IMR-90 (cell line): ENCODE data around the gene ERVH48-1. TPM values are rescaled to one million over a fixed set of nuclear protein-coding genes. Genes with fewer than 3 reads are reported as not detected.
"Not testable (repeated sequence)": the region's sequence is repeated elsewhere in the genome, so short reads cannot be mapped to it uniquely, and the experiment has no call there.

Experiments used
- ATAC-seq: fragments of 200-7000 bp; cut with Tn5 transposase; 2 replicates; pipeline ENCODE4 v1.9.1; 2020; ENCODE audit warnings: low read depth, mild to moderate bottlenecking, moderate library complexity
- BruUV-seq: library from RNA; stranded (reverse); fragments of 400-500 nt; replicated peaks from 2 replicates; lab custom pipeline; 2021; lab: Mats Ljungman, UMichigan
- CTCF ChIA-PET: fragments of 300-600 bp; formaldehyde crosslinking; extraction: SDS; loops from one replicate; lab custom pipeline; 2021; ENCODE audit warnings: antibody characterized with exemption; lab: Yijun Ruan, JAX
- POLR2A ChIA-PET: fragments of 300-600 bp; sonication (Branson Sonifier 250); formaldehyde crosslinking; loops from one replicate; lab custom pipeline; 2022; ENCODE audit warnings: antibody characterized with exemption; ENCODE audit not compliant: unreplicated experiment; lab: Charles Lee
- DNase-seq: peaks from one replicate; pipeline ENCODE4 v3.0.0; 2013
- H2AFZ ChIP-seq: replicated peaks from 2 replicates; pipeline ENCODE3; 2013; ENCODE audit warnings: low read length, mild to moderate bottlenecking; ENCODE audit not compliant: poor library complexity
- H2AK5ac ChIP-seq: 2 replicates; pipeline ENCODE4 v1.6.1; 2013; ENCODE audit warnings: low read depth, low read length, inconsistent platforms
- H2AK9ac ChIP-seq: replicated peaks from 2 replicates; pipeline ENCODE3; 2013; ENCODE audit warnings: mild to moderate bottlenecking, low read depth, low read length, moderate library complexity; ENCODE audit not compliant: poor library complexity
- H2BK120ac ChIP-seq: 2 replicates; pipeline ENCODE4 v1.6.1; 2013; ENCODE audit warnings: low read depth, low read length, inconsistent platforms
- H2BK15ac ChIP-seq: 3 replicates; pipeline ENCODE4 v1.6.1; 2013; ENCODE audit warnings: low read depth, low read length, inconsistent platforms
- H2BK20ac ChIP-seq: 2 replicates; pipeline ENCODE4 v1.6.1; 2013; ENCODE audit warnings: low read depth, mild to moderate bottlenecking, inconsistent platforms, low read length, moderate library complexity
- H2BK5ac ChIP-seq: 2 replicates; pipeline ENCODE4 v1.6.1; 2013; ENCODE audit warnings: mild to moderate bottlenecking, low read depth, low read length, inconsistent platforms; ENCODE audit not compliant: poor library complexity, severe bottlenecking
- H3K14ac ChIP-seq: replicated peaks from 2 replicates; pipeline ENCODE4 v1.6.1; 2013; ENCODE audit warnings: low read depth, low read length, inconsistent platforms
- H3K18ac ChIP-seq: 2 replicates; pipeline ENCODE4 v1.6.1; 2013; ENCODE audit warnings: low read depth, low read length, control low read depth
- H3K23ac ChIP-seq: 2 replicates; pipeline ENCODE4 v1.6.1; 2013; ENCODE audit warnings: low read depth, low read length, inconsistent platforms
- H3K27ac ChIP-seq: 2 replicates; pipeline ENCODE4 v1.5.1; 2013; ENCODE audit warnings: mild to moderate bottlenecking, control low read depth, low read length; ENCODE audit not compliant: insufficient read depth
- H3K27me3 ChIP-seq: 2 replicates; pipeline ENCODE4 v1.6.1; 2013; ENCODE audit warnings: low read length; ENCODE audit not compliant: control insufficient read depth, insufficient read depth
- H3K36me3 ChIP-seq: 2 replicates; pipeline ENCODE4 v1.6.1; 2013; ENCODE audit warnings: low read length, mixed read lengths; ENCODE audit not compliant: control insufficient read depth, insufficient read depth
- H3K4ac ChIP-seq: 2 replicates; pipeline ENCODE4 v1.6.1; 2013; ENCODE audit warnings: low read depth, low read length, inconsistent platforms
- H3K4me1 ChIP-seq: 2 replicates; pipeline ENCODE4 v1.6.1; 2013; ENCODE audit warnings: low read length, mixed read lengths; ENCODE audit not compliant: control insufficient read depth, insufficient read depth
- H3K4me2 ChIP-seq: 2 replicates; pipeline ENCODE4 v1.6.1; 2013; ENCODE audit warnings: low read depth, mild to moderate bottlenecking, control low read depth, low read length, moderate library complexity
- H3K4me3 ChIP-seq: 2 replicates; pipeline ENCODE4 v1.5.1; 2013; ENCODE audit warnings: low read depth, mild to moderate bottlenecking, control low read depth, low read length, moderate library complexity; ENCODE audit not compliant: insufficient read depth
- H3K56ac ChIP-seq: 2 replicates; pipeline ENCODE4 v1.6.1; 2013; ENCODE audit warnings: low read length, inconsistent platforms; ENCODE audit not compliant: insufficient read depth; ENCODE audit errors: extremely low read depth
- H3K79me1 ChIP-seq, 2 experiments: 2 replicates each; pipeline ENCODE4 v1.6.1; 2013; ENCODE audit warnings: low read length in 2 of 2, inconsistent platforms in 1 of 2, low read depth in 1 of 2
- H3K9ac ChIP-seq: 2 replicates; pipeline ENCODE4 v1.6.1; 2013; ENCODE audit warnings: low read depth, low read length, control low read depth
- H3K9me1 ChIP-seq: 2 replicates; pipeline ENCODE4 v1.6.1; 2013; ENCODE audit warnings: low read length, inconsistent platforms; ENCODE audit not compliant: insufficient read depth
- H3K9me3 ChIP-seq: 2 replicates; pipeline ENCODE4 v1.6.1; 2013; ENCODE audit warnings: low read length; ENCODE audit not compliant: control insufficient read depth, insufficient read depth
- H4K20me1 ChIP-seq: 2 replicates; pipeline ENCODE4 v1.6.1; 2013; ENCODE audit warnings: low read length, inconsistent platforms; ENCODE audit not compliant: insufficient read depth
- H4K5ac ChIP-seq: 2 replicates; pipeline ENCODE4 v1.6.1; 2013; ENCODE audit warnings: mild to moderate bottlenecking, low read depth, low read length, control low read depth
- H4K8ac ChIP-seq, 2 experiments: 2 replicates each; pipeline ENCODE4 v1.6.1; 2013; ENCODE audit warnings: low read depth in 2 of 2, low read length in 2 of 2, control low read depth in 1 of 2, inconsistent platforms in 1 of 2
- H4K91ac ChIP-seq: 2 replicates; pipeline ENCODE4 v1.6.1; 2013; ENCODE audit warnings: low read depth, low read length, inconsistent platforms; ENCODE audit not compliant: insufficient read depth
- WGBS, 2 experiments: methylation state at CpG; one replicate each; pipeline versions ENCODE4 v1.1.5 to v1.1.7; 2013; ENCODE audit warnings: missing lambda C conversion rate in 2 of 2; ENCODE audit not compliant: insufficient read length in 1 of 2; ENCODE audit errors: extremely low coverage in 2 of 2; 5-methylcytosine and 5-hydroxymethylcytosine counted together
- dilution Hi-C: fragments of 300-500 bp; cut with HindIII; formaldehyde crosslinking; loops from one replicate; pipeline ENCODE4 v1.14.3; 2018; ENCODE audit warnings: low sequenced_read_pairs; ENCODE audit not compliant: unreplicated experiment
- in situ Hi-C: fragments of 300-500 bp; cut with MboI; formaldehyde crosslinking; loops from 3 replicates; pipeline ENCODE4 v1.14.3; 2019; ENCODE audit warnings: low sequenced_read_pairs, inconsistent platforms, mixed read lengths
- intact Hi-C: fragments of 100-400 bp; cut with micrococcal nuclease; formaldehyde crosslinking; loops from 2 replicates; pipeline ENCODE4 v1.10.0; 2022
- polyA plus RNA-seq, 3 experiments: library from polyadenylated mRNA; depleted of rRNA; stranded (reverse); fragments of >200 nt; gene quantifications; 2 replicates each; pipeline ENCODE4 v1.2.3, GENCODE V29; 2012; ENCODE audit warnings: low replicate concordance in 1 of 3
- total RNA-seq: library from RNA; depleted of rRNA; stranded (reverse); fragments of >200 nt; gene quantifications from 2 replicates; pipeline ENCODE4 v1.2.3, GENCODE V29; 2012

The ERVH48-1 gene
- total and polyA plus RNA-seq, 2 of the 4 experiments (the other 2 are of a cell fraction): under 0.01 TPM; not detected in 1

DNA sequence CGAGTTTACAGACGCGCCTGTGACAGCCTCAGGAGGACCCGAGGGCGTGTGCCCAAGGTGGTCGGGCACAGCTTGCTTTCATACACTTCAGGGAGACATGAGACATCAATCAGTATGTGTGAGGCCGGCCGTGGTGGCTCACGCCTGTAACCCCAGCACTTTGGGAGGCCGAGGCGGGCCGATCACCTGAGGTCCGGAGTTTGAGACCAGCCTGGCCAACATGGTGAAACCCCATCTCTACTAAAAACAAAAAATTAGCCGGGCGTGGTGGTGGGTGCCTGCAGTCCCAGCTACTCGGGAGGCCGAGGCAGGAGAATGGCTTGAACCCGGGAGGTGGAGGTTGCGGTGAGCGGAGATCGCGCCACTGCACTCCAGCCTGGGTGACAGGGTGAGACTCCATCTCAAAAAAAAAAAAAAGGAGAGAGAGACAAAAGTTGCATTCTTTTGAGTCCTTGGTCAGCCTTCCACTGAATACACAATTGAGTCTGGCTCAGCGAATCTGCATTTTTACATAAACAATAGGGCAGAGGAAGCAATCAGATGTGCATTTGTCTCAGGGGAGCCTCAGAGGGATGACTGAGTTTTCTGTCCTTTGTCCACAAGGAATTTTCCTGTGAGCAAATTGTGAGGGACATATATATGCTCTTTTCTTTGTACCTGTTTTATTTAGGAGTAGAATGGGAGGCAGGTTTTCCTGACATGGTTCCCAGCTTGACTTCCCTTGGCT, 2.2 kb upstream of the ERVH48-1 start:
- H3K27ac ChIP-seq, H3K79me1 ChIP-seq, in situ Hi-C loops, H3K23ac ChIP-seq, H2BK120ac ChIP-seq, H2BK20ac ChIP-seq, H3K14ac ChIP-seq, dilution Hi-C loops, H3K27me3 ChIP-seq, H3K9me3 ChIP-seq, H3K9me1 ChIP-seq, H4K20me1 ChIP-seq, DNase-seq, ATAC-seq, H2BK15ac ChIP-seq, H3K56ac ChIP-seq, H3K4me1 ChIP-seq, H3K4me3 ChIP-seq, H3K4ac ChIP-seq, H3K36me3 ChIP-seq, H2BK5ac ChIP-seq, H3K18ac ChIP-seq, H2AFZ ChIP-seq, H4K8ac ChIP-seq, H3K9ac ChIP-seq, BruUV-seq, intact Hi-C loops: not testable (repeated sequence)
- 90% methylated on average over 12 of the region's 23 CpGs; no CpG with 5 or more reads in 1 of the 2 experiments for WGBS, 2 experiments
- H3K4me2 ChIP-seq: peak overlapping the region; percentile 22; the same call in 1 of the 2 replicates
- H4K5ac ChIP-seq: peak overlapping the region; percentile 25; the same call in 1 of the 2 replicates
- peak overlapping the region; percentile 84 for H2AK9ac ChIP-seq
- CTCF ChIA-PET: interaction anchor here (0.6 kb wide), 1 partner anchor 13 kb away, joined by 3 read pairs; no protein-coding TSS in a partner anchor
- POLR2A ChIA-PET: interaction anchor here (0.6 kb wide), 1 partner anchor 332 kb away, joined by 6 read pairs; no protein-coding TSS in a partner anchor
- peak overlapping the region; percentile 16 for H2AK5ac ChIP-seq
- peak overlapping the region; percentile 41 for H4K91ac ChIP-seq
